Upper lobe of left lung (tissue), 4 donors: ENCODE measurements around the gene LRP1B.

Source experiments
- EP300 ChIP-seq, 4 donors: sonication (generic); formaldehyde crosslinking; IDR thresholded peaks; one replicate each; pipeline ENCODE4 v1.5.1; 2017; ENCODE audit warnings: antibody characterized with exemption in 4 of 4, control low read depth in 2 of 4
- POLR2A ChIP-seq, 4 donors: fragments of 450-650 bp; IDR thresholded peaks; one replicate each; pipeline ENCODE4 v1.5.1; 2016 to 2017; ENCODE audit warnings: antibody characterized with exemption in 4 of 4, mild to moderate bottlenecking in 2 of 4
- POLR2AphosphoS5 ChIP-seq, 2 donors: sonication (generic); formaldehyde crosslinking; IDR thresholded peaks; one replicate each; pipeline ENCODE4 v1.5.1; 2017; ENCODE audit warnings: antibody characterized with exemption in 2 of 2
- TF ChIP-seq, protein P1 (sequence below), 6 experiments: fragments of 450-650 bp in 4 of 6; fragments of 200-600 bp in 2 of 6; sonication (generic) in 2 of 6; IDR thresholded peaks; one replicate each; pipeline ENCODE4 v1.5.1; 2016 to 2019; ENCODE audit warnings: antibody characterized with exemption in 6 of 6

DNA sequence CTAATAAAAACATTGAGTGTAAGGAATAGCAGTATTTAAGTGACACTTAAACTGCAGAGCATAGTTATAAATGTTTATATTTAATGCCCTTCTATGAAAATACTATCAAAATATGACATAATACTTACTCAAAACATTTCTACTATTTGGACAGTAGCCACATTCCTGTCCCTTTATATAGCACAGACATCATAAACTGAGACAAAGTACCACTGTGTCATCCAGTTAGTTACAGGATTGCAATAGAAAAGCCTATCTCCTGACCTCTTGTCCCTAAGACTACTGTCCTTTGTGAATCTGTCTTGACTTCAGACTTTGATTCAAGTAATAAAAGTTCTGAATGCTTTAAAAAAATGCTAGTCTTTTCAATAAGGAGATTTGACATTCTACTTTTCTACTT, 1822.1 kb downstream of the LRP1B start:
- TF ChIP-seq, protein P1, sequence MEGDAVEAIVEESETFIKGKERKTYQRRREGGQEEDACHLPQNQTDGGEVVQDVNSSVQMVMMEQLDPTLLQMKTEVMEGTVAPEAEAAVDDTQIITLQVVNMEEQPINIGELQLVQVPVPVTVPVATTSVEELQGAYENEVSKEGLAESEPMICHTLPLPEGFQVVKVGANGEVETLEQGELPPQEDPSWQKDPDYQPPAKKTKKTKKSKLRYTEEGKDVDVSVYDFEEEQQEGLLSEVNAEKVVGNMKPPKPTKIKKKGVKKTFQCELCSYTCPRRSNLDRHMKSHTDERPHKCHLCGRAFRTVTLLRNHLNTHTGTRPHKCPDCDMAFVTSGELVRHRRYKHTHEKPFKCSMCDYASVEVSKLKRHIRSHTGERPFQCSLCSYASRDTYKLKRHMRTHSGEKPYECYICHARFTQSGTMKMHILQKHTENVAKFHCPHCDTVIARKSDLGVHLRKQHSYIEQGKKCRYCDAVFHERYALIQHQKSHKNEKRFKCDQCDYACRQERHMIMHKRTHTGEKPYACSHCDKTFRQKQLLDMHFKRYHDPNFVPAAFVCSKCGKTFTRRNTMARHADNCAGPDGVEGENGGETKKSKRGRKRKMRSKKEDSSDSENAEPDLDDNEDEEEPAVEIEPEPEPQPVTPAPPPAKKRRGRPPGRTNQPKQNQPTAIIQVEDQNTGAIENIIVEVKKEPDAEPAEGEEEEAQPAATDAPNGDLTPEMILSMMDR (IDR thresholded peaks at IDR 0.05) = no peak
- TF ChIP-seq POLR2AphosphoS5 (IDR thresholded peaks at IDR 0.05) (no peak), POLR2A (IDR thresholded peaks at IDR 0.05) (no peak), EP300 (IDR thresholded peaks at IDR 0.05) (no peak)
